ENCODE results near the gene TMEM255B.
"Not testable (repeated sequence)": the region's sequence is repeated elsewhere in the genome, so short reads cannot be mapped to it uniquely, and the experiment has no call there.

Gene TMEM255B

DNA sequence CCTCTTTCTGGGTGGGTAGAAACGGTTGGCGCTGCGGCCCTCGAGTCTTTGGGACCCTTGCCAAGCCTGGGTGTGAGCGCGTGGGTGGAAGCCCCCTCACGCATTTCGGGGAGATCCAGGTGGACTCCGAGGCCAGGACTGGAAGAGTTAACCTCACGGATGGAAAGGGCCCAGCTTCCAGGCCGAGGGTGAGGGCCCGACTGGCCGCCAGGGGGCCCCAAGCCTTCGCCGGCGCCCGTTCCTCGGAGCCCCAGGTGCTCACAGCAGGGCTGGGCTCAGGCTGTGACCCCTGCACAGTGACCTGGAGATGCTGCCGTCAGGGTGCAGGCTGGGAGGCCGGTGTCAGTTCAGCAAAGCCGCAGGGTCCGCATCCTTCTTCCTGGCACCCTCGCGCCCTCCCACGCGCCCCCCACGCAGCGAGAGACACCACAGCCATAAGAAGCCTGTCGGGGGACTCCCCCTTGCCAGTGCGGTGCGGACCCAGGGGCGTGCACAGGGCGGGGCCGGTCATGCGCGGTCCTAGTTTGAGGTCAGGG lies 34.2 kb upstream of the TMEM255B start:
- no peak for TF ChIP-seq PPARA (CRISPR knock-in tag; IDR thresholded peaks at IDR 0.05; ENCODE audit: borderline replicate concordance)
- TF ChIP-seq, protein P1, sequence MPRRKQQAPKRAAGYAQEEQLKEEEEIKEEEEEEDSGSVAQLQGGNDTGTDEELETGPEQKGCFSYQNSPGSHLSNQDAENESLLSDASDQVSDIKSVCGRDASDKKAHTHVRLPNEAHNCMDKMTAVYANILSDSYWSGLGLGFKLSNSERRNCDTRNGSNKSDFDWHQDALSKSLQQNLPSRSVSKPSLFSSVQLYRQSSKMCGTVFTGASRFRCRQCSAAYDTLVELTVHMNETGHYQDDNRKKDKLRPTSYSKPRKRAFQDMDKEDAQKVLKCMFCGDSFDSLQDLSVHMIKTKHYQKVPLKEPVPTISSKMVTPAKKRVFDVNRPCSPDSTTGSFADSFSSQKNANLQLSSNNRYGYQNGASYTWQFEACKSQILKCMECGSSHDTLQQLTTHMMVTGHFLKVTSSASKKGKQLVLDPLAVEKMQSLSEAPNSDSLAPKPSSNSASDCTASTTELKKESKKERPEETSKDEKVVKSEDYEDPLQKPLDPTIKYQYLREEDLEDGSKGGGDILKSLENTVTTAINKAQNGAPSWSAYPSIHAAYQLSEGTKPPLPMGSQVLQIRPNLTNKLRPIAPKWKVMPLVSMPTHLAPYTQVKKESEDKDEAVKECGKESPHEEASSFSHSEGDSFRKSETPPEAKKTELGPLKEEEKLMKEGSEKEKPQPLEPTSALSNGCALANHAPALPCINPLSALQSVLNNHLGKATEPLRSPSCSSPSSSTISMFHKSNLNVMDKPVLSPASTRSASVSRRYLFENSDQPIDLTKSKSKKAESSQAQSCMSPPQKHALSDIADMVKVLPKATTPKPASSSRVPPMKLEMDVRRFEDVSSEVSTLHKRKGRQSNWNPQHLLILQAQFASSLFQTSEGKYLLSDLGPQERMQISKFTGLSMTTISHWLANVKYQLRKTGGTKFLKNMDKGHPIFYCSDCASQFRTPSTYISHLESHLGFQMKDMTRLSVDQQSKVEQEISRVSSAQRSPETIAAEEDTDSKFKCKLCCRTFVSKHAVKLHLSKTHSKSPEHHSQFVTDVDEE (CRISPR knock-in tag; IDR thresholded peaks at IDR 0.05), result 0 out of 2 replicates have a peak, but pooled peaks have one; percentile 17
- ATAC-seq, result peak; percentile 98

DNA sequence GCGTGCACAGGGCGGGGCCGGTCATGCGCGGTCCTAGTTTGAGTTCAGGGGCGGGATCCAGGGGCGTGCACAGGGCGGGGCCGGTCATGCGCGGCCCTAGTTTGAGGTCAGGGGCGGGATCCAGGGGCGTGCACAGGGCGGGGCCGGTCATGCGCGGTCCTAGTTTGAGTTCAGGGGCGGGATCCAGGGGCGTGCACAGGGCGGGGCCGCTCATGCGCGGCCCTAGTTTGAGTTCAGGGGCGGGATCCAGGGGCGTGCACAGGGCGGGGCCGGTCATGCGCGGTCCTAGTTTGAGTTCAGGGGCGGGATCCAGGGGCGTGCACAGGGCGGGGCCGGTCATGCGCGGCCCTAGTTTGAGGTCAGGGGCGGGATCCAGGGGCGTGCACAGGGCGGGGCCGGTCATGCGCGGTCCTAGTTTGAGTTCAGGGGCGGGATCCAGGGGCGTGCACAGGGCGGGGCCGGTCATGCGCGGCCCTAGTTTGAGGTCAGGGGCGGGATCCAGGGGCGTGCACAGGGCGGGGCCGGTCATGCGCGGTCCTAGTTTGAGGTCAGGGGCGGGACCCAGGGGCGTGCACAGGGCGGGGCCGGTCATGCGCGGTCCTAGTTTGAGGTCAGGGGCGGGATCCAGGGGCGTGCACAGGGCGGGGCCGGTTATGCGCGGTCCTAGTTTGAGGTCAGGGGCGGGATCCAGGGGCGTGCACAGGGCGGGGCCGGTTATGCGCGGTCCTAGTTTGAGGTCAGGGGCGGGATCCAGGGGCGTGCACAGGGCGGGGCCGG lies 33.5 kb upstream of the TMEM255B start:
- not testable (repeated sequence) for ATAC-seq

DNA sequence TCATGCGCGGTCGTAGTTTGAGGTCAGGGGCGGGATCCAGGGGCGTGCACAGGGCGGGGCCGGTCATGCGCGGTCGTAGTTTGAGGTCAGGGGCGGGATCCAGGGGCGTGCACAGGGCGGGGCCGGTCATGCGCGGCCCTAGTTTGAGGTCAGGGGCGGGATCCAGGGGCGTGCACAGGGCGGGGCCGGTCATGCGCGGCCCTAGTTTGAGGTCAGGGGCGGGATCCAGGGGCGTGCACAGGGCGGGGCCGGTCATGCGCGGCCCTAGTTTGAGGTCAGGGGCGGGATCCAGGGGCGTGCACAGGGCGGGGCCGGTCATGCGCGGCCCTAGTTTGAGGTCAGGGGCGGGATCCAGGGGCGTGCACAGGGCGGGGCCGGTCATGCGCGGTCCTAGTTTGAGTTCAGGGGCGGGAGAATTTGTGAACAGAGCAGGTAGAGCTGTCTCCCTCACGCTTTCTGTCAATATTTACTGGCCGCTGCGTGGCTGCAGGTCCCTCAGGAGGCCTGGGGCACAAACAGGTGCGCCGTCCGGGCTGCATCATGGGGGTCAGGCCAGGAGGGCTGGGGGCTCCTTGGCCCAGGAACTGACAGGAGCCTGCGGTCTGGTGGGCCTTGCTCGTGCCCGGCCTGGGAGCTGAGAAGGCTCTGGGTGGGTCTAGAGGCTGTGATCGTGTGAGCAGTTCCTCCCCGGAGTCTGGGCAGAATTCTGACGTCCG lies 32.8 kb upstream of the TMEM255B start:
- ATAC-seq, result not testable (repeated sequence)

DNA sequence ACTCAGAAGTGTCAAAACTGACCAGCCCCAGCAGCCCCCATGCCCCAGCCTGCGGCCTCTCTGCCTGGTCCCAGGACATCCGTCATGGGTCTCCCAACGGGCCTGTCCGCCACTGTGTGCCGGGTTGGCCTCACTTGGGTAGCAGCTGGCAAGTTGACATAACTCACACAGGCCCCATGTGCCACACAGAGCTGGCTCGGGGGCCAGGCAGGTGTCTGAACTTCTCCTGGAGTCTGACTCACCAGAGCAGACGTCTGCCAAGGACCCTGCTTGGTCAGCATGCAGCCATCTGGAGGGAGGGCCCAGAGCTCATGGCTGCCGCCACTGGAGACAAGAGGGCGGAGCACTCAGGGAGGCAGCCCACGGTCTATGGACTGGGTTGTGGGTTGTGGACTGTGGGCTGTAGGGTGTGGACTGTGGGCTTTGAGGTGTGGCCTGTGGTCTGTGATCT lies 32.0 kb upstream of the TMEM255B start:
- no peak for ATAC-seq
- TF ChIP-seq, protein P2, sequence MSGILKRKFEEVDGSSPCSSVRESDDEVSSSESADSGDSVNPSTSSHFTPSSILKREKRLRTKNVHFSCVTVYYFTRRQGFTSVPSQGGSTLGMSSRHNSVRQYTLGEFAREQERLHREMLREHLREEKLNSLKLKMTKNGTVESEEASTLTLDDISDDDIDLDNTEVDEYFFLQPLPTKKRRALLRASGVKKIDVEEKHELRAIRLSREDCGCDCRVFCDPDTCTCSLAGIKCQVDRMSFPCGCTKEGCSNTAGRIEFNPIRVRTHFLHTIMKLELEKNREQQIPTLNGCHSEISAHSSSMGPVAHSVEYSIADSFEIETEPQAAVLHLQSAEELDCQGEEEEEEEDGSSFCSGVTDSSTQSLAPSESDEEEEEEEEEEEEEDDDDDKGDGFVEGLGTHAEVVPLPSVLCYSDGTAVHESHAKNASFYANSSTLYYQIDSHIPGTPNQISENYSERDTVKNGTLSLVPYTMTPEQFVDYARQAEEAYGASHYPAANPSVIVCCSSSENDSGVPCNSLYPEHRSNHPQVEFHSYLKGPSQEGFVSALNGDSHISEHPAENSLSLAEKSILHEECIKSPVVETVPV (CRISPR knock-in tag; IDR thresholded peaks at IDR 0.05), result no peak
- TF ChIP-seq CSDC2 (CRISPR knock-in tag; IDR thresholded peaks at IDR 0.05), result no peak
- TF ChIP-seq PPARA (CRISPR knock-in tag; IDR thresholded peaks at IDR 0.05; ENCODE audit: borderline replicate concordance), result no peak
- TF ChIP-seq, protein P3, sequence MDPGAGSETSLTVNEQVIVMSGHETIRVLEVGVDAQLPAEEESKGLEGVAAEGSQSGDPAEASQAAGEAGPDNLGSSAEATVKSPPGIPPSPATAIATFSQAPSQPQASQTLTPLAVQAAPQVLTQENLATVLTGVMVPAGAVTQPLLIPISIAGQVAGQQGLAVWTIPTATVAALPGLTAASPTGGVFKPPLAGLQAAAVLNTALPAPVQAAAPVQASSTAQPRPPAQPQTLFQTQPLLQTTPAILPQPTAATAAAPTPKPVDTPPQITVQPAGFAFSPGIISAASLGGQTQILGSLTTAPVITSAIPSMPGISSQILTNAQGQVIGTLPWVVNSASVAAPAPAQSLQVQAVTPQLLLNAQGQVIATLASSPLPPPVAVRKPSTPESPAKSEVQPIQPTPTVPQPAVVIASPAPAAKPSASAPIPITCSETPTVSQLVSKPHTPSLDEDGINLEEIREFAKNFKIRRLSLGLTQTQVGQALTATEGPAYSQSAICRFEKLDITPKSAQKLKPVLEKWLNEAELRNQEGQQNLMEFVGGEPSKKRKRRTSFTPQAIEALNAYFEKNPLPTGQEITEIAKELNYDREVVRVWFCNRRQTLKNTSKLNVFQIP (CRISPR knock-in tag; IDR thresholded peaks at IDR 0.05; ENCODE audit: borderline replicate concordance, low read depth), result no peak
- TF ChIP-seq SNAI2 (CRISPR knock-in tag; IDR thresholded peaks at IDR 0.05), result no peak
- TF ChIP-seq, protein P4, sequence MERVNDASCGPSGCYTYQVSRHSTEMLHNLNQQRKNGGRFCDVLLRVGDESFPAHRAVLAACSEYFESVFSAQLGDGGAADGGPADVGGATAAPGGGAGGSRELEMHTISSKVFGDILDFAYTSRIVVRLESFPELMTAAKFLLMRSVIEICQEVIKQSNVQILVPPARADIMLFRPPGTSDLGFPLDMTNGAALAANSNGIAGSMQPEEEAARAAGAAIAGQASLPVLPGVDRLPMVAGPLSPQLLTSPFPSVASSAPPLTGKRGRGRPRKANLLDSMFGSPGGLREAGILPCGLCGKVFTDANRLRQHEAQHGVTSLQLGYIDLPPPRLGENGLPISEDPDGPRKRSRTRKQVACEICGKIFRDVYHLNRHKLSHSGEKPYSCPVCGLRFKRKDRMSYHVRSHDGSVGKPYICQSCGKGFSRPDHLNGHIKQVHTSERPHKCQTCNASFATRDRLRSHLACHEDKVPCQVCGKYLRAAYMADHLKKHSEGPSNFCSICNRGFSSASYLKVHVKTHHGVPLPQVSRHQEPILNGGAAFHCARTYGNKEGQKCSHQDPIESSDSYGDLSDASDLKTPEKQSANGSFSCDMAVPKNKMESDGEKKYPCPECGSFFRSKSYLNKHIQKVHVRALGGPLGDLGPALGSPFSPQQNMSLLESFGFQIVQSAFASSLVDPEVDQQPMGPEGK (CRISPR knock-in tag; IDR thresholded peaks at IDR 0.05; ENCODE audit: borderline replicate concordance), result no peak
- no peak for TF ChIP-seq ZNF565 (CRISPR knock-in tag; conservative IDR thresholded peaks at IDR 0.05; ENCODE audit: low read depth)
- TF ChIP-seq ZNF70 (CRISPR knock-in tag; IDR thresholded peaks at IDR 0.05), result no peak
- TF ChIP-seq RARB (CRISPR knock-in tag; IDR thresholded peaks at IDR 0.05), result no peak
- TF ChIP-seq, protein P1 (CRISPR knock-in tag; IDR thresholded peaks at IDR 0.05), result no peak
- TF ChIP-seq TOX (CRISPR knock-in tag; IDR thresholded peaks at IDR 0.05; ENCODE audit: borderline replicate concordance), result no peak
- TF ChIP-seq GLIS3 (CRISPR knock-in tag; IDR thresholded peaks at IDR 0.05), result no peak
- no peak for TF ChIP-seq TCF4 (CRISPR knock-in tag; IDR thresholded peaks at IDR 0.05; ENCODE audit: borderline replicate concordance)
- TF ChIP-seq, protein P5, sequence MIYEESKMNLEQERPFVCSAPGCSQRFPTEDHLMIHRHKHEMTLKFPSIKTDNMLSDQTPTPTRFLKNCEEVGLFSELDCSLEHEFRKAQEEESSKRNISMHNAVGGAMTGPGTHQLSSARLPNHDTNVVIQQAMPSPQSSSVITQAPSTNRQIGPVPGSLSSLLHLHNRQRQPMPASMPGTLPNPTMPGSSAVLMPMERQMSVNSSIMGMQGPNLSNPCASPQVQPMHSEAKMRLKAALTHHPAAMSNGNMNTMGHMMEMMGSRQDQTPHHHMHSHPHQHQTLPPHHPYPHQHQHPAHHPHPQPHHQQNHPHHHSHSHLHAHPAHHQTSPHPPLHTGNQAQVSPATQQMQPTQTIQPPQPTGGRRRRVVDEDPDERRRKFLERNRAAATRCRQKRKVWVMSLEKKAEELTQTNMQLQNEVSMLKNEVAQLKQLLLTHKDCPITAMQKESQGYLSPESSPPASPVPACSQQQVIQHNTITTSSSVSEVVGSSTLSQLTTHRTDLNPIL (CRISPR knock-in tag; IDR thresholded peaks at IDR 0.05; ENCODE audit: low read depth), result no peak
